Activated T-helper 1 cell treated with anti-CD3 and anti-CD28 coated beads, Interleukin-2, amount 50 U/mL, for 16 hours (primary cell): Measurements from ENCODE around the gene ATP13A4.

Experiments
- DNase-seq, 2 donors: peaks; one replicate each; pipeline ENCODE4 v3.0.0-alpha.2; 2020; ENCODE audit warnings: low read depth in 1 of 2, low spot score in 1 of 2

The ATP13A4 gene, protein sequence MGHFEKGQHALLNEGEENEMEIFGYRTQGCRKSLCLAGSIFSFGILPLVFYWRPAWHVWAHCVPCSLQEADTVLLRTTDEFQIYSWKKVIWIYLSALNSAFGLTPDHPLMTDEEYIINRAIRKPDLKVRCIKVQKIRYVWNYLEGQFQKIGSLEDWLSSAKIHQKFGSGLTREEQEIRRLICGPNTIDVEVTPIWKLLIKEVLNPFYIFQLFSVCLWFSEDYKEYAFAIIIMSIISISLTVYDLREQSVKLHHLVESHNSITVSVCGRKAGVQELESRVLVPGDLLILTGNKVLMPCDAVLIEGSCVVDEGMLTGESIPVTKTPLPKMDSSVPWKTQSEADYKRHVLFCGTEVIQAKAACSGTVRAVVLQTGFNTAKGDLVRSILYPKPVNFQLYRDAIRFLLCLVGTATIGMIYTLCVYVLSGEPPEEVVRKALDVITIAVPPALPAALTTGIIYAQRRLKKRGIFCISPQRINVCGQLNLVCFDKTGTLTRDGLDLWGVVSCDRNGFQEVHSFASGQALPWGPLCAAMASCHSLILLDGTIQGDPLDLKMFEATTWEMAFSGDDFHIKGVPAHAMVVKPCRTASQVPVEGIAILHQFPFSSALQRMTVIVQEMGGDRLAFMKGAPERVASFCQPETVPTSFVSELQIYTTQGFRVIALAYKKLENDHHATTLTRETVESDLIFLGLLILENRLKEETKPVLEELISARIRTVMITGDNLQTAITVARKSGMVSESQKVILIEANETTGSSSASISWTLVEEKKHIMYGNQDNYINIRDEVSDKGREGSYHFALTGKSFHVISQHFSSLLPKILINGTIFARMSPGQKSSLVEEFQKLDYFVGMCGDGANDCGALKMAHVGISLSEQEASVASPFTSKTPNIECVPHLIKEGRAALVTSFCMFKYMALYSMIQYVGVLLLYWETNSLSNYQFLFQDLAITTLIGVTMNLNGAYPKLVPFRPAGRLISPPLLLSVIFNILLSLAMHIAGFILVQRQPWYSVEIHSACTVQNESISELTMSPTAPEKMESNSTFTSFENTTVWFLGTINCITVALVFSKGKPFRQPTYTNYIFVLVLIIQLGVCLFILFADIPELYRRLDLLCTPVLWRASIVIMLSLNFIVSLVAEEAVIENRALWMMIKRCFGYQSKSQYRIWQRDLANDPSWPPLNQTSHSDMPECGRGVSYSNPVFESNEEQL

DNA sequence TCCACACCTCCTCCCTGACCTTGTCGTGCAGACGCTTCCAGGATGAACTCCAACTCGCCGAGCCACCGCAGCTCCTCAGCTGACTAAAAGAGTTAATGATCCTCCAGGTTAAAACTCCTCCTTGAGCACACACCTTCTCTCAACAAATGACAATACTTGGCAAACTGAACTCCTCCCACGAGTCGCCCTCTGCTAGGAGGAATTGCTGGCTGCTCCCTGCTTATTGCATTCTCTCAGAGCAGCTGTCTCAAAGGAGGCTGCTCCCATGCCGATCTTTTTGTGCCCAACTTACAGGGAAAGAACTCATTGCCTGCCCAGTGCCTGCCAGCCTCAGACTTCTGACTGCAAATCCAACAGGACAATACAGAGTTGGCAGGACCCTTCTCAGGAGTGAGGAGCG, at the start of gene ATP13A4:
Gene ATP13A4, minus strand, starts transcription at position 85 of the 400 bp plus-strand sequence. CDS start 96 bp downstream, outside the sequence.
- no peak for DNase-seq

DNA sequence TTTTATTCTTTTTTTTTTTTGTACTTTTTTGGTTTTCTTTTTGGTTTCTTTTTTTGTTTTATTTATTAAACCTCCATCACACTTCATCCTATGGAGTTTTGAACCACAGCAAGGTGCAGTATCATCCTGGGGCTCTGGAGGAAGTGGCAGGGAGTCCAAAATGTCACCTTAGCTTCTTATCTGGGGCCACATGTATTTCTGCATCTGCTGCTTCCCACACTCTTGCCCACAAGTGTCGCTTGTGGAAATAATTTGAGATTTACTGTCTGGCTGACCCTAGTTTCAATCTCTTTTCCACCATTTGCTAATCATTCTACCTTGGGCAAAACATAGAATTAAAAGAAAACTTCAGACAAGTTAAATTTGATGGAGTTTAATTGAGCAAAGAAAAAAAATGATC, 44.7 kb upstream of the ATP13A4 start:
- no peak for DNase-seq

DNA sequence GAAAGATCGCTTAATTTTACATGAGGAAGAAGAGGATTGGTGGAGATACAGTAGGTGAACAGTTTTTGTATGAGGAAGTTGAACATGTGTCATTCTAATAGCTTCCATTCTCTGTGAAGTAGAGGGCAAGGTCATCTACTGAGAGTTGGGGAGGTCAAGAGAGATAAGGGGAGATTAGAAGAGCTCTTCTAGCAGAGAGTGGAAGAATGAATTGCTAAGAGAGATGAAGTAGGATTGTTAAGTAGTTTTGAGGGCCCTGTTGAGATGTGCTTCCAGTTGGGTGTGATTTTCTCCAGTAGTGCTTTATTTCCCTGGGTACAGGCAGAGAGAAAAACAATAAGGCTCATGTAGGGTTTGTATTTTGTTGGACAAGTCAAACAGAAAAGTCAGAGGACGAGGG, 43.5 kb upstream of the ATP13A4 start:
- DNase-seq: no peak

DNA sequence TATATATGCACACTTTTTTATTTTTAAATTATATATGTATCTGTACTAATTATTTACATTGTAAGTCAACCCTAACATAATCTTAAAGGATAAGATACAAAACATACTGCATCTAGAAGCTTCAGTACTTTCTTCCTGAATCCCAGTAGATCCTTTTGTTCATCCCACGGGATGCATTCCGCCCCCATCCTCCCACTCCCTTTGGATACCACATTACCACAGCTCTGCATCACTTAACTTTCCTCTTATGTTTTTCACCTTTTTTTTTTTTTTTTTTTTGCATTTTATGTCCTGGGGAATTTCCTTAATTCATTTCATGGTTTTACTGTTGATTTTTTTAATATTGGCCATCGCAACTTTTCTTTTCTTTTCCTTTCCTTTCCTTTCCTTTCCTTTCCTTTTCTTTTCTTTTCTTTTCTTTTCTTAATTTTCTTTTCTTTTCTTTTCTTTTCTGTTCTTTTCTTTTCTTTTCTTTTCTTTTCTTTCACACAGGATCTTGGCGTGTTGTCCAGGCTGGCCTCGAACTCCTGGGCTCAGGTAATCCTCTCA, 41.3 kb upstream of the ATP13A4 start:
- DNase-seq: no peak

DNA sequence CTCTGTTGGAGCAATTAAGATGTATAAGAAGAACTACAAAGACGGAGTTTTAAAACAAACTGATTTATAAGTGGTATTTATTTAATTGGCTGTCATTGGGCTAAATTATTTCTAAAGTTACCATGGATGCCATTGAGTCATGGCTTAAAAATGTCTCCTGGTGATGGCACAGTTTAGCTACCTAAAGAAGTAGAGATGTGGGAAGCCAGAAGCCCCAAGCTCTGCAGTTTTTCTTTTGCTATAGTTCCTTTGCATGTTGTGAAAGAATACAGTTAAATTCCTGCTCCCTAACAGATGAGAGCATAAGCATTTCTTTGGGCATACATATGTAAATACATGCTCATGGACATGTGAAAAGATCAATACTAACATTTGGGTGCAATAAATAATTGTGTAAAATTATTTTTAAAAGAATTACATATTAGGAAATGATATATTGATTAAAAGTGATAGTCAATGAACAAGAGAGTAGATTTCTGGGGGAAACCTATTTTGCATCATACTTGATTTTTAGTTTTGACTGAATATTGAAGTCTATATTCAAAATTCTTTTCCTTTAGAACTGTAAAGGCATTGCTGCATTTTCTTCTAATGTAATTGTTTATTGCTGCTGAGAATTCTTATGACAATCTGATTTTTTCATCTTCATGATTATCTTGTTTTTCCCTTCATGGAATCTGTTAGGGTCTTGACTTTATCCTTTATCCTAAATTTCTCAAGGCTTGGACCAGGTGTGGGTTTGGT, 40.4 kb upstream of the ATP13A4 start:
- no peak for DNase-seq

DNA sequence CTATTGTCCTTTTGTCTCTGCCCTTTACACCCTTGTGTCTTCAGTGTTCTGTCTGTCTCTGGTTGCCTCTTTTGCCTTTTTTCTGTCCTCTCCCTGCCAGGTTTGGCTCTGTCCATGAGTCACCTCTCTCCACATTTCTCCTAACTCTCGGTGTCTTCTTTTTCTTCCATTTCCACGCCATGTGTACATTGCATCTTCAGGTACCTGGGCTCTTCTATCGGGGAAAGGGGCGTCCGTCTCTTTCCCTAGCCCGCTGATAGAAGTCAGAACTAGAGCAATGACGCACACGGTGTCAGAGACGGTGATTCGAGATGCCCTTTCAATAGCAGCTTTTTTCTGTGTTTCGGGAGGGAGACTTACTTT, 39.0 kb upstream of the ATP13A4 start:
- DNase-seq: peak in 1 of 2 donors; percentile 8

DNA sequence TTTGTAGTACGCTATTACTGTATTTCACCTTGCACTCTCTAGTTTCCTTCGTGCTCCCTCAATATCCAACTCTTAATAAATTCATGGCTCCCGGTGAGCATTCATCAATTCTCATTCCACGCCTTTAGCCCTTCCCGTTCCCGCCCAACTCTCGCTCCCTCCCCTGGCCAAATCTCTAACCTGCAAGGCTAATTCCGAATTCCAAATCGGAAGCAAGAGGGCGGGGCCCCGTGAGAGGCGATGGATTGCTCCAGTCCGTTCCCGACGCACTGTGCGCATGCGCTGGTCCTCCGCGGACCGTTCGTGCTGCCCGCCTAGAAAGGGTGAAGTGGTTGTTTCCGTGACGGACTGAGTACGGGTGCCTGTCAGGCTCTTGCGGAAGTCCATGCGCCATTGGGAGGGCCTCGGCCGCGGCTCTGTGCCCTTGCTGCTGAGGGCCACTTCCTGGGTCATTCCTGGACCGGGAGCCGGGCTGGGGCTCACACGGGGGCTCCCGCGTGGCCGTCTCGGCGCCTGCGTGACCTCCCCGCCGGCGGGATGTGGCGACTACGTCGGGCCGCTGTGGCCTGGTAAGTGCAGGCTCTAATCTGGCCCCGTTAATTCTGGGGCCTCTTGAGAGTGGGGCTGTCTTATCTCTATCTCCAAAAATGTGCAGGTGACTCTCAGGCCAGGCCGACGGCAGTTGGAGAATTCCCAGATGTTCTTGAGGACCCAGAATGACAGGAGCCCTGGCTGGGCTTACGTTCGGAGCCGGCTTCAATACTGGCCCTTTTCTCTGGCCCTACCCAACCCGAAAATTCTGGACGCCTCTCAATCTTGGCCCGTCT, 38.4 kb upstream of the ATP13A4 start, which contains the start of gene OPA1:
Gene OPA1, plus strand, starts transcription at position 368 of the 827 bp plus-strand sequence. Its CDS starts 170 bp downstream, at position 538.
- peak; percentile 70 to 81 for DNase-seq

DNA sequence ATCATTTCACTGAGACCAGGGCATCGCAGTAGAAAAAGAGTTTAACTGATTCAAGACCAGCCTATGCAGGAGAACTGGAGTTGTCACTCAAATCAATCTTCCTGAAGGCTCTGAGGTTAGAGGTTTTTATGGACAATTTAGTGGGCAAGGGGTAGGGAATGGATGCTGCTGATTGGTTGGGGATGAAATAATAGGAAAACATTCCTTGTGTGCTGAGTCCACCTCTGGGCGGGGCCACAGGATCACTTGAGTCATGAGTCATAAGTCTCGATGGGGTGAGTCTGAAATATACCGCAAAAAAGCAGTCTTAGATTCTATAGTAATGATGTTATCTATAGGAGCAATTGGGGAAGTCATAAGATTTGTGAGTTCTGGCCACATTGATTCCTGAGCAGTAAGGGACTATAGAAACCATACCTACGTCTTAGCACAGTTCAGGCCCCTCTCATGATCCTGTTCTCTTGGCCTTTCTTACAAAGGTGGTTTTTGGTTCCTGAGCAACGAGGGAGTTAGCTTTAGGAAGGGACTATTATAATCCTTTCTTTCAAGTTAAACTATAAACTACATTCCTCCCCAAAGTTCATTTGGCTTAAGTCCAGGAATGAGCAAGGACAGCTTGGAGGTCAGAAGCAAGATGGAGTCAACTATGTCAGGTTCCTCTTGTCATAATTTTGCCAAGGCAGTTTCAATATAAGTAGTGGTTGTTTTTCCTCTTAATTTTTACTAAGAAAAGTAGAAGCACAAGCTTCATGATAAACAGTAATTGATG, 35.6 kb upstream of the ATP13A4 start:
- no peak for DNase-seq

DNA sequence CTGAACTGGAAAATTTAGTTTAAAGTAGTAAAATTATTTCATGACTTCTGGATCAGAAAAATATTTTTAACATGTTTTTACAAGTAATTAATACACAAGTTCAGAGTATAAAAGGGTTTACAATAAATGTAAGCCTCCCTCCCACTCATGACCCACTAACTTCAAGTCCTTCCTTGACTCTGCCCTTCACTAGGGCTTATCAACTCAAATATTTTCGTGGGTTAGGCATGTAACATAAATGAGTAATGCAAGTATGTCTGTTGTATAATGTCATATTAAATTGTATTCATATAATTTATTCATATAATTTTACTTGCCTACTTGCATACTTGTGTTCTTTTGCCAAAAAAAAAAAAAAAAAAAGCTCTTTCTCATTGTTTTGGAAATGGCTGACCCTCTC, 34.9 kb upstream of the ATP13A4 start:
- DNase-seq: no peak

DNA sequence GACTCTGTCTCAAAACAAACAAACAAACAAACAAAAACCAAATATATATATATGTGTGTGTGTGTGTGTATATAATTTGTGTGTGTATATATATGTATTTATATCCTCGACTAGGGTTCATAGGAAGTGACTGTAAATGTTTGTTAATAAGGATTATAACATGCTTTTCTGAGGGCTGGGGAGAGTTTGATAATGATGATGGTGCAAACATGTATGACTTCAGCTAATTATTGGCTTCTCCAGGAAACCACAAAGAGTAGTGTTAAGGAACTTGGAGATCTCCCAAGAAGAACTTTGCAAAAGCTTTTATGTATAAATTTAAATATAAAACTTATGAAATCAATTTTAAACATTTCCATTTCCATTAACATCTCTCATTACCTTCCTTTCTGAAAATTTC, 34.4 kb upstream of the ATP13A4 start:
- DNase-seq: no peak

DNA sequence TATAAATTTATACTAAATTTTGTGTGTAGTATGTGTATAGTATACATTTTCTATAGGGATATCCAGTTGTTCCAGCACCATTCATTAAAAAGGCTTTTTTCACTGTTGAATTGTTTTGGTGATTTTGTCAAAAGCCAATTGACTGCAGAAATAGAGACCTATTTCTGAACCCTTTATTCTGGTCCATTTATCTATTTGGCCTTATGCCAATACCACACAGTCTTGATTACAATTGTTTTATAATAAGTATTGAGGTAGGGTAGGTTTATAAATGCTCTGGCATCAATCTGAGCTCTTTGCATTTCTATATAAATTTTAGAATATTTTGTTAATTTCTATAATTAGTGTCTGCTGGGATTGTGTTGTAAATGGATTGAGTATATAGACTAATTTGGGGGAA, 31.8 kb upstream of the ATP13A4 start:
- DNase-seq: no peak

DNA sequence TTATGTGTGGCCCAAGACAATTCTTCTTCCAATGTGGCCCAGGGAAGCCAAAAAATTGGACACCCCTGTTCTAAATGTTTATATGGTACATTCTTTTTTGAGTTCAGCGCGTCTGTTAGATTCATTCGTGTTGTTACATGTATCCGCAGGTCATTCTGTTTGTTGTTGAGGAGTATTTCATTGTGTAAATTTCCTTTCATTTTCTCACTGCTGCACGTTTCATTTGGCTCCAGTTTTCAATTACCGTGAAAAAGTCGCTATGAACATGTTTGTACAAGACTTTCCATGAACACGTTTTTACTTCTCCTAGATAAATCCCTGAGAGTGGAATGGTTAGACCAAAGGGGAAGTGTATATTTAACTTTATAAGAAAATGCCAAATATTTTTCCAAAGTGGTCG, 30.8 kb upstream of the ATP13A4 start:
- DNase-seq: no peak

DNA sequence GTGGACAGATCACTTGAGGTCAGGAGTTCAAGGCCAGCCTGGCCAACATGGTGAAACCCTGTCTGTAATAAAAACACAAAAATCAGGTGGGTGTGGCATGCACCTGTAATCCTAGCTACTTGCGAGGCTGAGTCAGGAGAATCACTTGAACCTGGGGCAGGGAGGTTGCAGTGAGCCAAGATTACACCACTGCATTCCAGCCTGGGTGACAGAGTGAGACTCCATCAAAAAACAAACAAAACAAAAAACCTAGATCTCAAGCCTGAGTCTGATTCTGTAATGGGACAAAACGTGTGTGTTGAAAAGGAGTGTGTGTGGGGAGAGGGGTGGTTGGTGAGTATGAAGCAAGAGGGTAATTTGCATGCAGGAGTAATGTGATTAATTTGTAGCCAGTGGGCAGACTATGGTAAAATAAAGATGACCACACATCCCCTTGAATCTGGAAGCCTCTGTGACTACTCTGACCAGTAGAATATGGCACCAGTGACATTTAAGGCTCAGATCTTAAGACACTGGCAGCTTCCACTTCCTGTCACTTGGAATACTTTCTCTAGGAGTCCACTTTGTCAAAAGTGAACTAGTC, 19.9 kb upstream of the ATP13A4 start:
- no peak for DNase-seq

DNA sequence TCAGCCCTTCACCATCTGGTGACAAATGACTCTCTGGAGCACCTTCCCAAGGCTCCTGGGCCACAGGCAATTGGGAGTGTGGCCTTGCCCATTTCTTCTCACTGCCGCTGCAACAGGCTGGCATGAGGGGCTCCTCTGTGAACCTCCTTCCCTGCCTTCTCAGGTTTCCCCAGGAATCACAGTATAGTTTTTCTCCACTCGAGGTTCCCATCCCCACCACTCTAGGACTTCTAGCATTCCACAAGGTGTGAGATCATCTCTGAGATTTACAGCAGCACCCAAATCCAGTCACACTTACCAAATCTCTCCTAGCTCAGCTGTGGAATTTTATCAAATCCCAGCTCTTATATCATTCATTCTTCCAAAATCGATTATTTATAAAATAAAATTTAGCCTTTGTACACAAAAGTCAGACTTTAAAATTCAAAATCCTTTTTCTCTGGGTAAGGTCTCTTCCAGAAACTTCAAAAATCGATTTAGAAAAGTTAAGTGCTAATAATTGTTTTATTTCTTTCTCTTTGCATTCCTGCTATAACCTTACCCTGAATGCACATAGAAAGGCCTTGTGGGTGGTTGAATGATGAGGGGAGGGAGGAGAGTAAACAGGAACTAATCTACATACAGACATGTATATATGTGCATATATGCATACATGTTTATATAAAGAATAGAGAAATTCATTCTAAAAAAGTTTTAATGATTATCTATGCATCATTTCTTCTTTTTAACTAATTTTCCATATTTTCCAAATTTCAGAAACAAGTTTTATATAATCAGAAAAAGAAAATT, 18.9 kb upstream of the ATP13A4 start:
- DNase-seq: no peak

DNA sequence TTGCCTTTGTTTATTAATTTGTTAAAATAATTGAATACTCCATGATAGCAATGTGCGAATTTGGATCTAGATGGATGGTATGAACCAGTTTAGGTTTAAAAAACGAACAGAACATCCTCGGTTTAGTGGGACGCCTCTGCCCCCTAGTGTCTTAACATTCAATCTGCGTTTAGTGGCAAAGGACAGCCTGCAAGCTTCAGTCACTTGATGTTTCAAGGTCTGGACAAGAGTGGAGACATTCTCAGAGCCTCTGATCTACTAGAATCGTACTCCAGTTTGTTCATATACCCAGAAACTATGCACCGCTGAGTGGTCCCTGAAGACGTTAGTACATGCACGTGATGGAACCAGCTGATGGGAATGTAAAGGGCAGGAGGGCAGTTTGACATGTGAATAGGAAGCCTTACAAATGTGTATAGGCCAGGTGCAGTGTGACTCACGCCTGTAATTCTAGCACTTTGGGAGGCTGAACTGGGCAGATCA, 17.8 kb upstream of the ATP13A4 start:
- DNase-seq: peak in 1 of 2 donors; percentile 13

DNA sequence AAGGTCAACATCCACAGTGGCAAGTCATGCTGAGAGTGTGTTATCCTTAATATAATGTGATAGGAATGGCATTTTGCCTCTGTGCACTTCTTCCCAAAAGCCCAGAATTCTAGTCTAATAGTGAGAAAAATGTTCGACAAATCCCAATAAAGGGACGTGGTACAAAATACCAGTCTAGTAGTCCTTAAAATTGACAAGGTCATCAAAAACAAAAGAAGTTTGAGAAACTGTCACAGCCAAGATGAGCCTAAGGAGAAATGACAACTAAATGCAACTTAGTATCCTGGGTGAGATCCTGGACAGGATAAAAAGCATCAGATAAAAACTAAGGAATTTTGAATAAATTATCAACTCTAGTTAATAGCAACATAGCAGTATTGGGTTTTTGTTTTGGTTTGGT, 14.4 kb upstream of the ATP13A4 start:
- DNase-seq: no peak

DNA sequence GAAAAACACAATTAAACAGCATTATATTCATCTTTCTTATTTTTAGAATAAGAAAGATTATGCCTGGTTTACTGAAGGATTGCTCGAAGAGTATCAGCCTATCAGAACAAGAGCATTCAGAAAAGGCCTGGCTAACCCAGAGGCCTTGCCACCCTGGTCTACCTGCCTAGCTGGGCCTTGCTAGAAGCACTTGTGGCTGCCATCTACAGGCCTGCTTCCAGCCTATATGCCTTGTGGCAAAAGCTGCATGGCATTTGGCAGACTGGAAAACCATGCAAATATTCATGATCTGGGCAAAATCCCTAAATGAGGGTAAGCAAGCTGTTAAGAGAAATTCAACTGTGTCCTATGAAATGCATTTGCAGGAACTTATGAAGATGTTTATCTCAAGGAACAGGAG, 9.3 kb upstream of the ATP13A4 start:
- no peak for DNase-seq

DNA sequence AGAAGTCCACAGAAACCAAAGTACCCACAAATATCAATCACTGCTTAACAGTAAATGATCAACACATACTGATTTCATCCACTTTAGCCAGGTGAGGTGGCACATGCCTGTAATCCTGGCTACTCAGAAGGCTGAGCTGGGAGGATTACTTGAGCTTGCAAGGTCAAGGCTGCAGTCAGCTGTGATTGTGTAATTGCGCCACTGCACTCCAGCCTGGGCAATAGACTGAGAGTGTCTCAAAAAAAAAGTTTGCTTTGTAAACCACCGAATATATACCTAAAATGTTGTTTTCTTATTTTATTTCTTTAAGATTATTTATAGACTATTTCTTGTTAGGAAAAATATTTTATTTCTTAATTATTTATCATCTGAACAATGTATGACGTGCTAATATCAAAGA, 8.7 kb upstream of the ATP13A4 start:
- no peak for DNase-seq
